SKM-1 treated with dmso at 0.1 percent for 144 hours (cell line): Measurements from ENCODE around the gene NDC80.
"Not testable (repeated sequence)": the region's sequence is repeated elsewhere in the genome, so short reads cannot be mapped to it uniquely, and the experiment has no call there.

ENCODE experiments used
- DNase-seq: peaks from one replicate; lab custom pipeline; 2025; ENCODE audit not compliant: unreplicated experiment; lab: John Stamatoyannopoulos, UW

NDC80 gene

DNA sequence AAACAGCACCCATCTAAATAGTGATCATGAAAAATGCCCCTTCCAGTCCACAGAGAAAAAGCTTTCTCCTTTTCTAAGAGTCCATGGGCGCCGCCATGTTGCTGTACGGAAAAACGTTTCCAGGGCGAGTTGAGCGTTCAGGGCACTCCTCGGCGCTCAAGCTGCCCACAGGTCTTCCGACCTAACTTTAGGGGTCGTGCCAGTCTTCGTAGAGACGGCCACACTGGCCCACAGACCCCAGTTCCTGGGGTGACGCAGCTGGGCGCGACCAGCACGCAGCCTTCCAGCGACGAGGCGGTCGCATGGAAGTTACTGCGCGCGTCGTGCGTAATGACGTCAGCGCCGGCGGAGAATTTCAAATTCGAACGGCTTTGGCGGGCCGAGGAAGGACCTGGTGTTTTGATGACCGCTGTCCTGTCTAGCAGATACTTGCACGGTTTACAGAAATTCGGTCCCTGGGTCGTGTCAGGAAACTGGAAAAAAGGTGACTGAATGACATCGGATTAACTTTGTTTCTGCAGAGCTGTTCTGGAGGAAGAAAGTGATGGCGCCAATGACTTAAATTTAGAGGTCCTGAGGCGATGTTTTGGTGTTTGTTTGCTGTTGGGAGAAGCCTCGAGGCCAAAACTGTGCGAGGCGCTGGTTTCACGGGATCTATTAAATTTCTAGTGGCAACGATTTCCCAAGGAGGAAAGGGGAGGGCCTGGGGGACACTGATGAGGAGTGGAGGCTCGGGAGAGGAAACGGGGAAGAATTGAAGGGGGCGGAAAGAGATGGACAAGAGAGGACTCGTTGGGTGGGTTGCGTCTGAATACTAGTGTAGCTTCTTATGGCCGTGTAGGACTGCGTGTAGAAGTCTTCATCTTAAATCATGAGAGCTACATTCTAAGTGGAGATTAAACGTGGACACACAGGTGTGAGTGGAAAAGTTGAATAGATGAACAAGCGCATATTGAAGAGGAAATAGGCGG is at the start of gene NDC80, which contains the start of gene METTL4:
NDC80 (plus strand) TSS at position 358 of the 971 bp plus-strand sequence. CDS start 1,429 bp downstream, outside the sequence.
METTL4 (minus strand) TSS at position 306 of the 971 bp plus-strand sequence. CDS start 4,289 bp downstream, outside the sequence.
- peak; percentile 72 for DNase-seq

DNA sequence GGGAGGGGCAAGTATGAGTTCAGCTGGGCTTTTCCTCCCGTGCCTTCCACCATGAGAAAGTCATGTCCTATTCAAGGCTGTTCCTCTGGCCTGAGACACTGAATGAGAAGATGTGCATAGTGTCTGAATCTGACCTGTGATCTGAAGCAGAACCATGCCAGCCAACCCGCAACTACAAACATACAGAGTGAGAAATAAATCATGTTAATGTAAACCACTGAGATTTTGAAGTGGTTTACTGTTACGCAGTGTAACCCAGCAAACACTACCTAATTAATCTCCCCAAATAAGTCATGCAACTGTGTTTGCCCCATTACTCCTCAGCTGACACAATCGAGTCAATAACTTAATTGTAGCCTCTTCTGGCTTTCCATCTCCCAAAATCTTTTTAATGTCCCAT is 49.2 kb upstream of the NDC80 start:
- DNase-seq, result no peak

DNA sequence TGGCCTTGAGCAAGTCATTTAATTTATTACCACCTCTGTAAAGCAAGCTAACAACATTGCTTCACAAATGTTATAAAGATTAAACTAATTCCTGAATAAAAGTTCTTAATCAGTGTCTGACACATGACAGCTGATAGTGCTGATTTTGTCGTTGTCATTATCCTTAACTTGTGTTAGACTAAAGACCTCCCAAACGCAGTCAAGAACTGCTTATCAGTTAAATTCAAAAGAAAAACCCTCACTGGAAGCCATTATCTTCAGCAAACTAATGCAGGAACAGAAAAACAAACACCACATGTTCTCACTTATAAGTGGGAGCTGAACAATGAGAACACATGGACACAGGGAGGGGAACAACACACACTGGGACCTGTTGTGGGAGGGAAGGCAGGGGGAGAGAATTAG is 46.6 kb upstream of the NDC80 start:
- DNase-seq, result not testable (repeated sequence)

- no peak for DNase-seq
Observed at GRCh38 chr18:2526329-2526728, 45.0 kb upstream of the NDC80 start.

DNA sequence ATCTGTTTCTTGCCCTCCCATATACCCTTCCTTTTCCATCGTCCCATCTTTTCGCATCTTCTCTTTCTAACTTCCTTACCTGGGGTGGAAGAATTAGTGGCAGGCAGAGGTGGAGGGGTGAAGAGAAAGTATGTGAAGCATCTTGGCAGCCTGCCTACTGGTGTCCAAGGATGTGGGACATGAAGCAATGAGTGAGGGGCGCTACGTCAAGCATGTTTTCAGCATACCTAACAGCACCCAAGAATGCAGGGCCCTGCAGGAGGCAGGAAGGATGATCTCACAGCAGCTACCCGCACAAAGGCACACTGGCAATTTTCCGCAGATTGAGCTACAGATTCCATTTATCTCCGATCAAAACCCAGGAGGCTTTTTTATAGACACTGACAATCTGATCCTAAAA is 42.2 kb upstream of the NDC80 start:
- DNase-seq, result no peak

GRCh38 chr18:2531751-2532150 is 39.6 kb upstream of the NDC80 start:
- DNase-seq, result no peak

- DNase-seq, result no peak
Observed at GRCh38 chr18:2532797-2533196, 38.6 kb upstream of the NDC80 start.

- no peak for DNase-seq
Observed at GRCh38 chr18:2534906-2535305, 36.5 kb upstream of the NDC80 start.

- no peak for DNase-seq
Observed at GRCh38 chr18:2535419-2535910, 35.9 kb upstream of the NDC80 start.

GRCh38 chr18:2536063-2536462 is 35.3 kb upstream of the NDC80 start:
- no peak for DNase-seq

- no peak for DNase-seq
Observed at GRCh38 chr18:2536493-2536892, 34.9 kb upstream of the NDC80 start.

DNA sequence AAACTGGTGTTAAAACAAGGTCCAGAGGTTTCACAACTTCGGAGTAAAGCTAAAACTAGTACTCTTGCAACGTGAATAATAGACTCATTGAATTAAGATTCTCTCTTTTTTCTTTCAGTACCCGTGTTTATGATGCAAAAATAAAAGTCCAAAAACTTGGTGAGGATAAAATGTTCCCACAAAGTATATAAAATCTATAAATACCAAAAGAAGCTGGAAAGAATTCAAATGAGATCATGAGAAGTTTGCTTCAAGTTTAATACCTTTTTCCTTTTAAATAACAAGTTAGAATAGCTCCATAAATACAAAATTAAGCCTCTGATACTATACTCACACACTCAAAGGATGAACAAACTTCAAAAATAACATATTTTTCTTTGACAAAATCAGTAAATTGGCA is 34.1 kb upstream of the NDC80 start:
- no peak for DNase-seq

GRCh38 chr18:2538236-2538635 is 33.1 kb upstream of the NDC80 start:
- no peak for DNase-seq

DNA sequence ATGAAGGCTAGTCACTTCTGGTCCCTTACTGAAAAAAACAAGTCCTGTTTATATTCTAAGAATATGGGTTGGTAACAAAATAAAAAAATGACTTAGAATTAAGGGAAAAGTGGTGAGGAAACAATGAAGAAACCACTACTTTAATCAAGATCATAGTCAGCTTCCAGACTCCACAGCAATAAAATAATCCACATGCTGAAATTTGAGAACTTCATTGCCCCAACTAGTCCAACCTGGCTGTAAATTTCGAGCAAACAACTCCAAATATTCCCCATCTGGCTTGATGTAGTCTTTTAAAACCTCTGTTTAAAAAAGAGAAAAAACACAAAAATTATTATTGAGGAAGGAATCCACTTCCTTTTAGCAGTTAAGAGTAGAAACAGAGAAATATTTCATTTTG is 32.5 kb upstream of the NDC80 start:
- no peak for DNase-seq

GRCh38 chr18:2540575-2540974 is 30.8 kb upstream of the NDC80 start:
- no peak for DNase-seq

DNA sequence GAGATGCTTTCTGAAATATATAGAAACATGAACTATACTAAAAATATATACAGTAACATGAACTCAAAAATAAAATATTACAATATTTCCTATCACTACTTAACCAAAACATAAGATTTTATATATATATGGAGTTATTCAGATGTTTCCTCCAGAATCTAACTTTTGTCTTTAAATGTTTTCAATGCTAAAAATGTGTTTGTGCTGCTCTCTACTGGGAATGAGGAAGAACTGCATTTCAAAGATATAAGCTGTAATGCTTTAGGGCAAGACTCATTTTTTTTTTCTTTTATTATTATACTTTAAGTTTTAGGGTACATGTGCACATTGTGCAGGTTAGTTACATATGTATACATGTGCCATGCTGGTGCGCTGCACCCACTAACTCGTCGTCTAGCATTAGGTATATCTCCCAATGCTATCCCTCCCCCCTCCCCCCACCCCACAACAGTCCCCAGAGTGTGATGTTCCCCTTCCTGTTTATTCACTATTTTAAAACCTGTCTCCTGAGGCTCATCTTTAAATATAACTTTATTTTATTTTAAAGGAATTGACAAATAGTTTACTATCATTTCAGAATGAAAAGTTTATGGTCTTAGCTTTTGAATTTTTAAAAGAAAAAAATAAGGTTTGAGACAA is 29.3 kb upstream of the NDC80 start:
- peak; percentile 55 for DNase-seq

GRCh38 chr18:2545155-2545554 is 26.2 kb upstream of the NDC80 start:
- no peak for DNase-seq

DNA sequence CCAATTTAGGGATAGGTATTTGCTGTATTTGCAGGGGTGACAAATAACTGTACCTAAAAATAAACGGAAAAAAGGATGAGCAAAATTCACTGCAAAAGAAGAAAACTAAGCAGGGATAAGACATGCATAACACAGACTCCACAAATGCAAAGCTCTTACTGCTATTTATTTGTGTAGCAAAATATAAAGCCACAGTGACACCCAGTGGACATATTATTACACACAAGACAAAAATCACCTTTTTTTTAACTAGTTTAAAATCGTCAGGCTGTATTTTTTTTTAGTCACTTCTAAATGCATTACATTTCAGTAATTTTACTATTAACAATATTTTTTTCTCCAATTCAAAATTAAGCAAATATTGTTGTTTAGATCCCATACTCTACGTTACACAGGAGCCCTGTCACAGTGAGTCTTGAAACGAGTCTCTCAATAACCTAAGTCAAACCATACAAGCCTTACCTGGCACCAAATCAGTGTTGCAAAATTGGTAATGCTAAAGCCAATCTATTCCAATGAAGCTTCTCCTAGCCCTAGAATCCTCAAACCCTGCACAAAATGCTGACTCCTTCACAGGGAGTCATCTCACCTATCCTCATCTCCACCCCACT is 23.8 kb upstream of the NDC80 start:
- DNase-seq, result no peak

DNA sequence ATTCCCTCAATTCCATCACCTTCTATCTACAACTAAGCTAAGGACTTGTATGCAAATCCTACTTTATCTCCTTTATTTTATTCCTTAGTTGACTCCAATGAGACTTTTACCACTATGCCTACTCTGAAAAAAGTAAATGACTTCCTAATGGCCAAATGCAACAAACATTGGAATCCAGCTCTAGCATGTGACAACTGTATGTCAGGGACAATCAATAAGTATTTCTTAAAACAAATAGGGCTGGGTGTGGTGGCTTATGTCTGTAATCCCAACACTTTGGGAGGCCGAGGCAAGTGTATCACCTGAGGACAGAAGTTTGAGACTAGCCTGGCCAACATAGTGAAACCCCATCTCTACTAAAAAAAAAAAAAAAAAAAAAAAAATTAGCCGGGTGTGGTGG is 21.9 kb upstream of the NDC80 start:
- DNase-seq, result no peak

- DNase-seq, result no peak
Observed at GRCh38 chr18:2551425-2551824, 19.9 kb upstream of the NDC80 start.

- no peak for DNase-seq
Observed at GRCh38 chr18:2554696-2555095, 16.7 kb upstream of the NDC80 start.

DNA sequence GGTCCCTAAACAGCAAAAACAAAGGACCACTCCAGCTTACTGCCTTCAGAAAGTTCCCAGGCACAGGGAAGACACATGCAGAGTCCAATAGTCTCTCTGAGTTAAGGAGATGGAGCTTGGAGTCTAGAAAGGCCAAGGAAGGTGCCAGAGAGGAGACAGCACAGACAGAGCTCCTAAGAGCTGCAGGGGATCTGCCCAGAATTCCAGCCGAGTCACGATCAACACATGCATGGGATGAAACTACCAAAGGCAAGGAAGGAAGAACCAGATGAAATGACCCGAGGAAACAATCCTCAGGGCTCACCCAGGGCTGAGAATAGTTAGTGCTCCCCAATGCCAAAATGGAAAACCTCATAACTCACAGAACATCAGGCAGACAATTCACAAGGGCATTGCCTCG is 15.5 kb upstream of the NDC80 start:
- DNase-seq, result no peak
